Mononuclear cell (primary cell): ENCODE data around the gene MAGI1. TPM values are rescaled to one million over a fixed set of nuclear protein-coding genes. Genes with fewer than 3 reads are reported as not detected.

ENCODE experiments used
- H3K27me3 ChIP-seq: 2 replicates; pipeline ENCODE4 v1.6.0; 2011; ENCODE audit warnings: low read length, control low read depth; ENCODE audit not compliant: insufficient read depth
- H3K4me1 ChIP-seq: 2 replicates; pipeline ENCODE4 v1.5.1; 2011; ENCODE audit warnings: mild to moderate bottlenecking, low read length, control low read depth; ENCODE audit not compliant: insufficient read depth
- H3K4me3 ChIP-seq: 2 replicates; pipeline ENCODE4 v1.5.1; 2011; ENCODE audit warnings: mild to moderate bottlenecking, low read length, moderate library complexity
- H3K9me3 ChIP-seq: 2 replicates; pipeline ENCODE4 v1.5.1; 2011; ENCODE audit warnings: low read depth, mild to moderate bottlenecking, control low read depth, low read length
- total RNA-seq: library from RNA; depleted of rRNA; stranded (reverse); fragments of >200 nt; gene quantifications from one replicate; pipeline ENCODE4 v1.2.3, GENCODE V29; 2012

MAGI1 gene
- total RNA-seq, 1 donor: not detected

DNA sequence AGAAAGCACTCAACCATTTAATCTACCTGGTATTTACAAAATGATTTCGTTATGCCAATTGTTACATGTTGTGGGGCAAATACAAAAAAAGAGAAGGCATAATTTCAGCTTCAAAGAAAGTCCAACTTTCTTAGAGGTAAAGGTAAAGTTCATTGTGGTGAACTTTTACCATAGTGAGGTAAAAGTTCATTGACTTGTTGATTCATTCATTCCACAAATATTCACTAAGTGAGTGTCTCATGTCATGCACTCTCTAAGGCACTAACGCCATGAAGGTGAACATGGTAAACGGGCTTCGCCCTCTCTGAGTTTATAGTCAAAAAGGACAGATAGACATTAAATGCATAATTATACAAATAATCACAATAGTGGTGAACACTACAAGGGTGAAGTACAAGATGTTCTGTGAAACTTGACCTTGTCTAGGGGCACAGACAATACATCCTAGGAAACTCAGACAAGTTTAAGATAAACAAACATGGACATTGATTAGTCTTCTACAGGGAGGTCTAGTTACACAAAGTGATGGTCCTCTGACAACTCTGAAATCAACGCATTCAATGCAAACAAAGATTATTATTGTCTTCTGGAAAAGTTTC lies 378.6 kb downstream of the MAGI1 start:
- no peak overlapping the region for H3K4me3 ChIP-seq
- no peaks in the 10 kb centered on the region for H3K27me3 ChIP-seq
- H3K9me3 ChIP-seq: no peaks in the 10 kb centered on the region
- no peaks in the 10 kb centered on the region for H3K4me1 ChIP-seq

GRCh38 chr3:65659396-65659795 lies 379.3 kb downstream of the MAGI1 start:
- no peak overlapping the region for H3K4me3 ChIP-seq
- H3K9me3 ChIP-seq: no peaks in the 10 kb centered on the region
- H3K27me3 ChIP-seq: no peaks in the 10 kb centered on the region
- H3K4me1 ChIP-seq: no peaks in the 10 kb centered on the region

- Histone ChIP-seq H3K4me1 (no peaks in the 10 kb centered on the region), H3K9me3 (no peaks in the 10 kb centered on the region), H3K27me3 (no peaks in the 10 kb centered on the region), H3K4me3 (no peak overlapping the region)
Observed at GRCh38 chr3:65658401-65658800, 380.3 kb downstream of the MAGI1 start.

GRCh38 chr3:65655061-65655460 lies 383.7 kb downstream of the MAGI1 start:
- H3K4me1 ChIP-seq: no peaks in the 10 kb centered on the region
- no peaks in the 10 kb centered on the region for H3K27me3 ChIP-seq
- H3K4me3 ChIP-seq: no peak overlapping the region
- no peaks in the 10 kb centered on the region for H3K9me3 ChIP-seq

DNA sequence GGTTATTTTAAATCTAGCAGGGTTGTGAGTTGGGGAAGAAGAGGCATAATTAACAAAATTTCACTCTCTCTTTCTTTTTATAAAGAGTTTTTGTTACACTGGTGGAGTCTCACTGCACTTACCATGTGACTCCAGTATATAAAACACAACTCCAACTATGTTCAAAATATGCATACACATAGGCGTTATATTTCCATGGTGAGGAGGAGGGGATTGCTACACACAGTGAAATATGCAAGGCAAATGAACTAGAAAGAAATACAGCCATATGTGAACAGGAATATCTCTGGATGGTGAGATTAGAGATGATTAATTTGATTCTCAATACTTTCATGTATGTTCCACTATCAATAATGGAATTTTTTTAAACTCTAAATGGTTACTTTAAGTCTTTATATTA lies 385.0 kb downstream of the MAGI1 start:
- H3K9me3 ChIP-seq: no peaks in the 10 kb centered on the region

GRCh38 chr3:65650247-65650646 lies 388.5 kb downstream of the MAGI1 start:
- no peak overlapping the region for H3K4me3 ChIP-seq
- peaks cover 8% of the 10 kb centered on the region for H3K9me3 ChIP-seq
- no peaks in the 10 kb centered on the region for H3K4me1 ChIP-seq
- no peaks in the 10 kb centered on the region for H3K27me3 ChIP-seq

More for the DNA sequence above, 385.0 kb downstream of the MAGI1 start:
- Histone ChIP-seq H3K27me3 (no peaks in the 10 kb centered on the region), H3K4me3 (no peak overlapping the region), H3K4me1 (no peaks in the 10 kb centered on the region)

GRCh38 chr3:65647369-65647768 lies 391.3 kb downstream of the MAGI1 start:
- H3K4me3 ChIP-seq: no peak overlapping the region

DNA sequence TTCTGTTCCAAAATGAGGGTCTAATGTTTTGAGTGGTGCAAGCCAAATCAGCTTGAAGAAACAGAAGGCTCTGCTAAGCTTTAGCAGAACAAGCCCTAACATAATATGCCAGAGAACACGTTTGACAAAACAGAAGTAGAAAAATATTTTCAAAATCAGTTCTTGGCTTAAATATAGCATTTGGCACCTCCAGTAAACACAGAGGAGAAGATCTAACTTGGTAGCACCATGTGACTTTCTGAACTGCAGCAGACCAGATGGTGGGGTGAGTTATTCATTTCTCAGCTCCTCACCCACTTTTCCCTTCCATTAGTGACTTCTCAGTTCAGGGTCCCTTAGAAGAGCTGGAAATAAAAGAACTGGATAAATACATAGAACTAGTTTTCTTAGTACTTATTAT lies 395.8 kb downstream of the MAGI1 start:
- Histone ChIP-seq H3K9me3 (peaks cover 8% of the 10 kb centered on the region), H3K27me3 (no peaks in the 10 kb centered on the region), H3K4me3 (no peak overlapping the region), H3K4me1 (no peaks in the 10 kb centered on the region)

More at GRCh38 chr3:65647369-65647768, 391.3 kb downstream of the MAGI1 start:
- H3K4me1 ChIP-seq: no peaks in the 10 kb centered on the region
- H3K27me3 ChIP-seq: no peaks in the 10 kb centered on the region
- peaks cover 8% of the 10 kb centered on the region for H3K9me3 ChIP-seq

DNA sequence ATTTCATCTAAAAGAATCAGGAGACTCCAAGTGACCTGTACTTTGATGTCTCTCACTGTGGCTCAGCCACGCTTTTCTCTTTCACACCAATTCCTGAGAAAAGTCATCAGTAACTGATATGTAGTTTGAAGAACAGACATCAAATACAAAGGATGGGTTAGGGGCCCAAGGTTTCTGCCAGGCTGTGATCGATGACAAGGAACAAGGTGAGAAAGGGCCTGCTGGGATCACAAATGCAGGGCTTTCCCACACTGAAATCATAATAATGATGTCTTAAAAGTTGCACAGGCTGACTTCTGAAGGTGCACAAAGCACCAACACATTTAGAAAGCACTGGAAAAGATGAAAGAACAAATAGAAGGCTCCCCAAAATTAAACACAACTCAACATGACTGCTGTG lies 396.9 kb downstream of the MAGI1 start:
- H3K4me1 ChIP-seq: no peaks in the 10 kb centered on the region
- H3K4me3 ChIP-seq: no peak overlapping the region
- no peaks in the 10 kb centered on the region for H3K27me3 ChIP-seq
- no peaks in the 10 kb centered on the region for H3K9me3 ChIP-seq

GRCh38 chr3:65641045-65641444 lies 397.7 kb downstream of the MAGI1 start:
- H3K4me3 ChIP-seq: no peak overlapping the region
- H3K4me1 ChIP-seq: no peaks in the 10 kb centered on the region
- no peaks in the 10 kb centered on the region for H3K9me3 ChIP-seq
- H3K27me3 ChIP-seq: no peaks in the 10 kb centered on the region

DNA sequence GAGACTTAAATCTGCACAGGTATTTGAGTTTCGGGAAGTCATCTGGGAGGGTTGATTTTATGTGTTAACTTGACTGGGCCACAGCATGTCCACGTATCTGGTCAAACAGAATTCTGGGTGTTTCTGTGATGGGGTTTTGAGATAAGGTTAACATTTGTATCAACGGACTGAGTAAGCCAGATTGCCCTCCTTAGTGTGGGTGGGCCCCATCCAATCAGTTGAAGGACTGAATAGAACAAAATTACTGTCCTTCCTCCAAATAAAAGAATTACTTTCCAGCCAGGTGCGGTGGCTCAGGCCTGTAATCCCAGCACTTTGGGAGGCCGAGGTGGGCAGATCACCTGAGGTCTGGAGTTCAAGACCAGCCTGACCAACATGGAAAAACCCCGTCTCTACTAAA lies 399.3 kb downstream of the MAGI1 start:
- no peaks in the 10 kb centered on the region for H3K4me1 ChIP-seq
- no peaks in the 10 kb centered on the region for H3K9me3 ChIP-seq
- H3K27me3 ChIP-seq: no peaks in the 10 kb centered on the region
- H3K4me3 ChIP-seq: no peak overlapping the region

GRCh38 chr3:65638301-65638700 lies 400.4 kb downstream of the MAGI1 start:
- no peaks in the 10 kb centered on the region for H3K9me3 ChIP-seq
- no peaks in the 10 kb centered on the region for H3K27me3 ChIP-seq

GRCh38 chr3:65636326-65636725 lies 402.4 kb downstream of the MAGI1 start:
- Histone ChIP-seq H3K4me3 (no peak overlapping the region), H3K9me3 (no peaks in the 10 kb centered on the region), H3K27me3 (no peaks in the 10 kb centered on the region), H3K4me1 (no peaks in the 10 kb centered on the region)

More at GRCh38 chr3:65638301-65638700, 400.4 kb downstream of the MAGI1 start:
- Histone ChIP-seq H3K4me3 (no peak overlapping the region), H3K4me1 (no peaks in the 10 kb centered on the region)

DNA sequence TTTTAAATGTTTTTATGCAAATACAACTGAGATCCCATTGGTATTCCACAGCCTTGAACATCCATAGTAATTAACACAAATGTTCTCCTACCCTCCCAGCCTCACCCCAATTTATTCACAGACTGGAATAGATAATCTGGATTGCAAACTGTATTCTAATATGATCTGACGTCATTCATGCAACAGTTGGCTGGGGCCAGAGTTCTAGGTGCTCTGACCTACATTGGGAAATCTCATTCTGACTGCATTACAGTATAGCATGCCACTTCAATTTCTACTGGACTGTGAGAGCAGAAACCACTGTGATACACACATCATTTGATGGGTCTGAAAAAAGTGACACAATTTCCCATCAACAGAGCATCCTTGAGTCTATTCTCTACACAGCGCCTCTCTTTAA lies 403.1 kb downstream of the MAGI1 start:
- Histone ChIP-seq H3K4me3 (no peak overlapping the region), H3K9me3 (no peaks in the 10 kb centered on the region), H3K4me1 (no peaks in the 10 kb centered on the region), H3K27me3 (no peaks in the 10 kb centered on the region)

DNA sequence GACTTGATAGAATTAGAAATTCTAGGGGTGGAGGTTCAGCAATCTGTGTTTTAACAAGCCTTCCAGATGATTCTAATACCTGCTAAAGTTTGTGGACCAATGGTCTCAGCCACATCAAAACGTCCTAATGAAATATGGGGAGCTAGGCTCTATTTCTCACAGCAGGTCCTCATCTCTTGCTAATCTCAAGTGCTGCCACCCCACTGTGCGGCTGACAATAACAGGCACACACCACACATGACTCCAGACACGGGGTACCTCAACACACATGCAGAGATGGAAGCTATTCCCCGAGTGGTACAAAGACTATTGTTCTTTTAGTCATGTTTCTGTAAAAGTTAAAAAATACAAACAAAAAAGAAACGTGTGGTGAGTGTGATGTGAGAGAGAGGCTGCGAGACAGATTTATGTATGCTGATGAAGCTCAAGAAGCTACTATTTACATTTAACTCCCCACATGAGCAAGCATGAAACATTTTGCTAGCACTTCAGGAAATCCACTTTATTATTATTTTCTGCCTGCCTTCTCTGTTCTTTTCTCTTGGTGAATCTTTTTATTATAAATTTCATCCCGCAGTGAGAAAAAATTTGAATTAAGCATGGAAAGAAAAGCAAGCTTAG lies 405.6 kb downstream of the MAGI1 start:
- Histone ChIP-seq H3K4me3 (no peak overlapping the region), H3K9me3 (no peaks in the 10 kb centered on the region), H3K27me3 (no peaks in the 10 kb centered on the region), H3K4me1 (no peaks in the 10 kb centered on the region)

- no peaks in the 10 kb centered on the region for H3K4me1 ChIP-seq
- H3K27me3 ChIP-seq: no peaks in the 10 kb centered on the region
- no peak overlapping the region for H3K4me3 ChIP-seq
- no peaks in the 10 kb centered on the region for H3K9me3 ChIP-seq
Observed at GRCh38 chr3:65632414-65632813, 406.3 kb downstream of the MAGI1 start.
